GM23248 (cell line): Measurements from ENCODE around the gene EPHB3. TPM values are rescaled to one million over a fixed set of nuclear protein-coding genes. Genes with fewer than 3 reads are reported as not detected.
A peak's percentile ranks its signal among the peaks of the same experiment; 100 is the strongest.

Experiments used
- DNase-seq: peaks from one replicate; pipeline ENCODE4 v3.0.0-alpha.2; 2015
- H2AFZ ChIP-seq: fragments of 200-600 bp; sonication (generic); 2 replicates; pipeline ENCODE4 v1.6.1; 2016; ENCODE audit warnings: antibody characterized with exemption
- H3F3A ChIP-seq: fragments of 200-600 bp; sonication (generic); 2 replicates; pipeline ENCODE4 v1.6.1; 2016; ENCODE audit warnings: mild to moderate bottlenecking, antibody characterized with exemption, mixed run types; ENCODE audit not compliant: insufficient read depth
- H3K27ac ChIP-seq: fragments of 200-600 bp; sonication (generic); 2 replicates; pipeline ENCODE4 v1.5.1; 2016; ENCODE audit warnings: mild to moderate bottlenecking
- H3K27me3 ChIP-seq: fragments of 200-600 bp; sonication (generic); replicated peaks from 2 replicates; pipeline ENCODE4 v1.6.1; 2016; ENCODE audit warnings: mild to moderate bottlenecking; ENCODE audit not compliant: insufficient read depth
- H3K36me3 ChIP-seq: fragments of 200-600 bp; sonication (generic); 2 replicates; pipeline ENCODE4 v1.6.1; 2016; ENCODE audit warnings: low read depth, mild to moderate bottlenecking
- H3K4me1 ChIP-seq: fragments of 200-600 bp; sonication (generic); 2 replicates; pipeline ENCODE4 v1.6.1; 2016; ENCODE audit warnings: mild to moderate bottlenecking; ENCODE audit not compliant: insufficient read depth
- H3K4me2 ChIP-seq: fragments of 200-600 bp; sonication (generic); one replicate; pipeline ENCODE4 v1.6.1; 2016; ENCODE audit warnings: mild to moderate bottlenecking; ENCODE audit not compliant: unreplicated experiment
- H3K4me3 ChIP-seq: fragments of 200-600 bp; sonication (generic); 2 replicates; pipeline ENCODE4 v1.5.1; 2016; ENCODE audit warnings: mild to moderate bottlenecking
- H3K79me2 ChIP-seq: fragments of 200-600 bp; sonication (generic); 2 replicates; pipeline ENCODE4 v1.6.1; 2016; ENCODE audit warnings: mild to moderate bottlenecking; ENCODE audit not compliant: insufficient read depth
- H3K9ac ChIP-seq: fragments of 200-600 bp; sonication (generic); 2 replicates; pipeline ENCODE4 v1.6.1; 2016; ENCODE audit warnings: mild to moderate bottlenecking
- H3K9me2 ChIP-seq: fragments of 200-600 bp; sonication (generic); 2 replicates; pipeline ENCODE4 v1.6.1; 2016; ENCODE audit warnings: mixed run types, mild to moderate bottlenecking, moderate library complexity; ENCODE audit not compliant: insufficient read depth
- H3K9me3 ChIP-seq: fragments of 200-600 bp; sonication (generic); one replicate; pipeline ENCODE4 v1.6.1; 2017; ENCODE audit warnings: low read depth
- H4K20me1 ChIP-seq: fragments of 200-600 bp; sonication (generic); 2 replicates; pipeline ENCODE4 v1.6.0; 2016; ENCODE audit not compliant: insufficient read depth
- EZH2 ChIP-seq: fragments of 200-600 bp; sonication (generic); IDR thresholded peaks from 2 replicates; pipeline ENCODE4 v1.6.1; 2018; ENCODE audit warnings: antibody characterized with exemption, mild to moderate bottlenecking; ENCODE audit not compliant: insufficient read depth, poor library complexity, severe bottlenecking
- EZH2phosphoT487 ChIP-seq: fragments of 200-600 bp; sonication (generic); IDR thresholded peaks from 2 replicates; pipeline ENCODE4 v1.6.1; 2018; ENCODE audit warnings: antibody characterized with exemption, moderate library complexity, mild to moderate bottlenecking, low read depth; ENCODE audit not compliant: insufficient read depth
- WGBS, 2 experiments: methylation state at CpG; one replicate each; pipeline ENCODE4 v1.1.6; 2015 to 2017; ENCODE audit warnings: low lambda C conversion rate in 2 of 2, low coverage in 1 of 2; ENCODE audit errors: missing lambda C conversion rate in 2 of 2; 5-methylcytosine and 5-hydroxymethylcytosine counted together
- in situ Hi-C: fragments of 300-500 bp; cut with MboI; formaldehyde crosslinking; loops from 2 replicates; pipeline ENCODE4 v1.15.0; 2020
- polyA plus RNA-seq: library from polyadenylated mRNA; unstranded; fragments of >200 nt; fragmentation: Nextera tagmentation; extraction: Ambion mirVana; gene quantifications from 2 replicates; pipeline ENCODE4 v1.2.1, GENCODE V29; 2016
- total RNA-seq: library from RNA; depleted of rRNA; stranded (reverse); fragments of >200 nt; shearing (Covaris generic); gene quantifications from 2 replicates; pipeline ENCODE4 v1.2.3, GENCODE V29; 2014

Gene EPHB3
- total and polyA plus RNA-seq, 2 experiments from 2014 or later = 1.7 to 3.0 TPM

DNA sequence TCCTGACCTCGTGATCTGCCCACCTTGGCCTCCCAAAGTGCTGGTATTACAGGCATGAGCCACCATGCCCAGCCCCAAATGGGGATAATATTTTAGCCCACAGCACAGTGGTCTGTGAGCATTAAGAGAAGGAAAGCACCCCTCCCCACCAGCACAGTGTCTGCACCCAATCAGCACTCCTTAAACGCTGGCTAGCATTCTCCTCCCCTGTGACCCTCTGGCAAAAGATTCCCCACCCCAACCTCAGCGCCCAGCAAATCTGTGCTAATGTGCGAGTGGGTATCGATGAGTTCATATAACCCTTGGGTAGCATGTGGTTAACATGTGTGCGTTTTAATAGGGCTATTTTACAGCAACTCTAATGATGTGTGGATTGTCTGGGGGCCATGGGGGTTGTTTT, 18.3 kb upstream of the EPHB3 start:
- DNase-seq = no peak
- Histone ChIP-seq H3K27ac (no peak overlapping the region), H3K9ac (no peak overlapping the region), H4K20me1 (no peaks in the 10 kb centered on the region), H3K79me2 (no peaks in the 10 kb centered on the region), H2AFZ (no peak overlapping the region), H3K4me3 (no peak overlapping the region), H3F3A (no peaks in the 10 kb centered on the region), H3K27me3 (peaks cover 43% of the 10 kb centered on the region), H3K9me2 (no peaks in the 10 kb centered on the region), H3K4me1 (no peaks in the 10 kb centered on the region), H3K4me2 (no peak overlapping the region), H3K9me3 (no peaks in the 10 kb centered on the region), H3K36me3 (no peaks in the 10 kb centered on the region)
- in situ Hi-C loops = loop anchor here (25.0 kb wide), 1 partner anchor 631 kb away; no protein-coding TSS in a partner anchor
- no peak for TF ChIP-seq EZH2
- no peak for TF ChIP-seq EZH2phosphoT487
- 25 to 28% methylated on average over 6 of the region's 6 CpGs for WGBS, 2 experiments

GRCh38 chr3:184543843-184544512, 17.6 kb upstream of the EPHB3 start:
- no peaks in the 10 kb centered on the region for H4K20me1 ChIP-seq
- no peaks in the 10 kb centered on the region for H3F3A ChIP-seq
- no peaks in the 10 kb centered on the region for H3K4me1 ChIP-seq
- H3K27ac ChIP-seq = no peak overlapping the region
- no peak overlapping the region for H3K9ac ChIP-seq
- H3K4me2 ChIP-seq = no peak overlapping the region
- peaks cover 35% of the 10 kb centered on the region for H3K27me3 ChIP-seq
- DNase-seq = peak; percentile 87
- no peak overlapping the region for H2AFZ ChIP-seq
- in situ Hi-C loops = loop anchor here (25.0 kb wide), 1 partner anchor 632 kb away; no protein-coding TSS in a partner anchor
- no peaks in the 10 kb centered on the region for H3K9me3 ChIP-seq
- H3K4me3 ChIP-seq = no peak overlapping the region
- H3K36me3 ChIP-seq = no peaks in the 10 kb centered on the region
- H3K79me2 ChIP-seq = no peaks in the 10 kb centered on the region
- WGBS, 2 experiments = 8 to 10% methylated on average over 17 to 18 of the region's 18 CpGs
- no peaks in the 10 kb centered on the region for H3K9me2 ChIP-seq
- TF ChIP-seq EZH2 (no peak), EZH2phosphoT487 (no peak)

GRCh38 chr3:184544513-184544861, 17.1 kb upstream of the EPHB3 start:
- no peaks in the 10 kb centered on the region for H3K9me3 ChIP-seq
- H3K4me1 ChIP-seq = no peaks in the 10 kb centered on the region
- H3K4me3 ChIP-seq = no peak overlapping the region
- peaks cover 37% of the 10 kb centered on the region for H3K27me3 ChIP-seq
- no peak for DNase-seq
- H2AFZ ChIP-seq = no peak overlapping the region
- H3K79me2 ChIP-seq = no peaks in the 10 kb centered on the region
- no peaks in the 10 kb centered on the region for H4K20me1 ChIP-seq
- in situ Hi-C loops = loop anchor here (25.0 kb wide), 1 partner anchor 632 kb away; no protein-coding TSS in a partner anchor
- H3K9me2 ChIP-seq = no peaks in the 10 kb centered on the region
- H3K36me3 ChIP-seq = no peaks in the 10 kb centered on the region
- H3K9ac ChIP-seq = no peak overlapping the region
- H3K27ac ChIP-seq = no peak overlapping the region
- H3K4me2 ChIP-seq = no peak overlapping the region
- TF ChIP-seq EZH2 (no peak), EZH2phosphoT487 (no peak)
- no peaks in the 10 kb centered on the region for H3F3A ChIP-seq

DNA sequence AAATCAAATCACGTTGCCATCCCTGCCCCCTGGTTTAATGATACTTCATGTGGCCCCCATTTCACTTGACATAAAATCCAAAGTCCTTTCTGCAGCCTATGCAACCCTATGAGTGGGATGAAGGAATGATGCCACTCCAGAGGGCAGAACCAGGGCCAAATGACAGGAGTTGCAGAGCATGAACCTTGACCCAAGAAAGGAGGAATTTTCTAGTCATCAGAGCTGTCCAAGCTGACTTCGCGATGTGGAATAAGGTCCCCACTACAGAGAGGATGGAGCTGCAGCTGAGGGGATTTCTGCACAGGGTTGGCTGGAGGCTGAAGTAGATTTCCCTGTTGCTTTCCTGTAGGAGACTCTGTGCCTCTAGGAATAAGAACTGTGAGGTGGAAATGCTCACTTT, 15.8 kb upstream of the EPHB3 start:
- Histone ChIP-seq H3K27me3 (peaks cover 47% of the 10 kb centered on the region), H3K9ac (no peak overlapping the region)

More for the DNA sequence above, 15.8 kb upstream of the EPHB3 start:
- H3F3A ChIP-seq = no peaks in the 10 kb centered on the region
- no peaks in the 10 kb centered on the region for H4K20me1 ChIP-seq
- H2AFZ ChIP-seq = no peak overlapping the region
- DNase-seq = no peak
- no peak for TF ChIP-seq EZH2phosphoT487
- no peak for TF ChIP-seq EZH2
- no peaks in the 10 kb centered on the region for H3K9me2 ChIP-seq
- no peak overlapping the region for H3K4me2 ChIP-seq
- H3K27ac ChIP-seq = no peak overlapping the region
- in situ Hi-C loops = loop anchor here (25.0 kb wide), 1 partner anchor 633 kb away; no protein-coding TSS in a partner anchor
- no peaks in the 10 kb centered on the region for H3K36me3 ChIP-seq
- H3K9me3 ChIP-seq = no peaks in the 10 kb centered on the region
- H3K4me3 ChIP-seq = no peak overlapping the region
- 84 to 86% methylated on average over 3 of the region's 3 CpGs for WGBS, 2 experiments
- H3K79me2 ChIP-seq = no peaks in the 10 kb centered on the region
- H3K4me1 ChIP-seq = no peaks in the 10 kb centered on the region
